H9 (cell line): ENCODE results near the gene MEF2C. TPM values are rescaled to one million over a fixed set of nuclear protein-coding genes. Genes with fewer than 3 reads are reported as not detected.

ENCODE experiments used
- DNase-seq: peaks from one replicate; pipeline ENCODE4 v3.0.0-alpha.2; 2017
- H2AFZ ChIP-seq: one replicate; pipeline ENCODE4 v1.6.1; 2013; ENCODE audit warnings: mild to moderate bottlenecking, low read length, control low read depth, moderate library complexity
- H2AK5ac ChIP-seq: 2 replicates; pipeline ENCODE4 v1.6.1; 2013; ENCODE audit warnings: low read length, control low read depth, mixed read lengths; ENCODE audit not compliant: insufficient read length
- H2BK120ac ChIP-seq: one replicate; pipeline ENCODE4 v1.6.1; 2013; ENCODE audit warnings: low read depth, mild to moderate bottlenecking, low read length, control low read depth, inconsistent platforms; ENCODE audit not compliant: poor library complexity, severe bottlenecking
- H2BK12ac ChIP-seq: 2 replicates; pipeline ENCODE4 v1.6.1; 2013; ENCODE audit warnings: low read length, control low read depth, mixed read lengths, low read depth; ENCODE audit not compliant: insufficient read length
- H2BK15ac ChIP-seq: 2 replicates; pipeline ENCODE4 v1.6.1; 2013; ENCODE audit warnings: low read depth, low read length, control low read depth
- H2BK20ac ChIP-seq: one replicate; pipeline ENCODE4 v1.6.1; 2013; ENCODE audit warnings: low read depth, mild to moderate bottlenecking, low read length, control low read depth, inconsistent platforms; ENCODE audit not compliant: poor library complexity, severe bottlenecking
- H2BK5ac ChIP-seq: 2 replicates; pipeline ENCODE4 v1.6.1; 2013; ENCODE audit warnings: low read length, control low read depth, mixed read lengths; ENCODE audit not compliant: insufficient read length
- H3K14ac ChIP-seq: 2 replicates; pipeline ENCODE4 v1.6.1; 2013; ENCODE audit warnings: low read length, control low read depth; ENCODE audit not compliant: insufficient read depth
- H3K18ac ChIP-seq: 2 replicates; pipeline ENCODE4 v1.6.1; 2013; ENCODE audit warnings: low read depth, mild to moderate bottlenecking, mixed read lengths, low read length, control low read depth; ENCODE audit not compliant: insufficient read length
- H3K23ac ChIP-seq: 2 replicates; pipeline ENCODE4 v1.6.1; 2013; ENCODE audit warnings: low read length, control low read depth, mixed read lengths, low read depth; ENCODE audit not compliant: insufficient read length
- H3K23me2 ChIP-seq: 2 replicates; pipeline ENCODE4 v1.6.1; 2013; ENCODE audit warnings: low read depth, mild to moderate bottlenecking, mixed read lengths, low read length, control low read depth; ENCODE audit not compliant: insufficient read length, poor library complexity, severe bottlenecking
- H3K27ac ChIP-seq: 2 replicates; pipeline ENCODE4 v1.5.1; 2013; ENCODE audit warnings: low read length, control low read depth, mixed read lengths, low read depth; ENCODE audit not compliant: insufficient read length
- H3K27me3 ChIP-seq: 2 replicates; pipeline ENCODE4 v1.6.1; 2013; ENCODE audit warnings: low read length, control low read depth, inconsistent platforms; ENCODE audit not compliant: insufficient read depth
- H3K4ac ChIP-seq: 2 replicates; pipeline ENCODE4 v1.6.1; 2013; ENCODE audit warnings: low read depth, mild to moderate bottlenecking, control low read depth, inconsistent platforms, low read length, moderate library complexity
- H3K4me1 ChIP-seq: 2 replicates; pipeline ENCODE4 v1.6.1; 2013; ENCODE audit warnings: low read length, control low read depth, inconsistent platforms; ENCODE audit not compliant: insufficient read depth
- H3K4me2 ChIP-seq: 2 replicates; pipeline ENCODE4 v1.6.1; 2013; ENCODE audit warnings: low read length, control low read depth, mixed read lengths; ENCODE audit not compliant: insufficient read length, insufficient read depth
- H3K56ac ChIP-seq: 2 replicates; pipeline ENCODE4 v1.6.1; 2013; ENCODE audit warnings: low read depth, mild to moderate bottlenecking, mixed read lengths, low read length, control low read depth; ENCODE audit not compliant: insufficient read length
- H3K79me1 ChIP-seq: 2 replicates; pipeline ENCODE4 v1.6.1; 2013; ENCODE audit warnings: low read depth, mild to moderate bottlenecking, moderate library complexity, low read length, control low read depth, inconsistent platforms; ENCODE audit not compliant: insufficient read depth, poor library complexity, severe bottlenecking
- H3K79me2 ChIP-seq: 2 replicates; pipeline ENCODE4 v1.6.1; 2013; ENCODE audit warnings: low read length, control low read depth, inconsistent platforms; ENCODE audit not compliant: insufficient read depth
- H3K9ac ChIP-seq: 2 replicates; pipeline ENCODE4 v1.6.1; 2013; ENCODE audit warnings: low read length, control low read depth, mixed read lengths; ENCODE audit not compliant: insufficient read length; ENCODE audit errors: extremely low read depth
- H3K9me3 ChIP-seq: one replicate; pipeline ENCODE4 v1.6.1; 2013; ENCODE audit warnings: low read depth, low read length, inconsistent platforms; ENCODE audit not compliant: control insufficient read depth
- H3T11ph ChIP-seq: one replicate; pipeline ENCODE4 v1.6.1; 2013; ENCODE audit warnings: mild to moderate bottlenecking, low read length, control low read depth, inconsistent platforms
- H4K20me1 ChIP-seq: one replicate; pipeline ENCODE4 v1.6.1; 2013; ENCODE audit not compliant: control insufficient read depth, insufficient read length, insufficient read depth
- H4K5ac ChIP-seq: 2 replicates; pipeline ENCODE4 v1.6.1; 2013; ENCODE audit warnings: low read depth, mild to moderate bottlenecking, mixed read lengths, low read length, control low read depth; ENCODE audit not compliant: insufficient read length
- H4K8ac ChIP-seq: replicated peaks from 2 replicates; pipeline ENCODE4 v1.6.1; 2013; ENCODE audit warnings: low read length, control low read depth, mixed read lengths, low read depth; ENCODE audit not compliant: insufficient read length
- H4K91ac ChIP-seq: 2 replicates; pipeline ENCODE4 v1.6.1; 2013; ENCODE audit warnings: low read depth, mild to moderate bottlenecking, moderate library complexity, mixed read lengths, low read length, control low read depth; ENCODE audit not compliant: insufficient read length
- H3K27ac Mint-ChIP-seq, 3 experiments: 2 replicates in 2 of 3; 3 replicates in 1 of 3; pipeline ENCODE4 v1.8.0; 2020 to 2021; ENCODE audit warnings: mixed read lengths in 3 of 3, mild to moderate bottlenecking in 1 of 3, moderate library complexity in 1 of 3
- H3K27me3 Mint-ChIP-seq: 2 replicates; pipeline ENCODE4 v1.8.0; 2021; ENCODE audit warnings: low read depth, mild to moderate bottlenecking, moderate library complexity, mixed read lengths
- H3K36me3 Mint-ChIP-seq, 3 experiments: 2 replicates in 2 of 3; 3 replicates in 1 of 3; pipeline ENCODE4 v1.8.0; 2020 to 2021; ENCODE audit warnings: low read depth in 3 of 3, mixed read lengths in 3 of 3; ENCODE audit not compliant: insufficient read depth in 1 of 3
- H3K4me1 Mint-ChIP-seq, 2 experiments: 2 replicates each; pipeline ENCODE4 v1.8.0; 2020; ENCODE audit warnings: mixed read lengths in 2 of 2
- H3K4me3 Mint-ChIP-seq, 2 experiments: 2 replicates in 1 of 2; 3 replicates in 1 of 2; pipeline ENCODE4 v1.8.0; 2020 to 2021; ENCODE audit warnings: mild to moderate bottlenecking in 2 of 2, mixed read lengths in 2 of 2, moderate library complexity in 1 of 2
- H3K9me3 Mint-ChIP-seq, 2 experiments: 2 replicates in 1 of 2; 3 replicates in 1 of 2; pipeline ENCODE4 v1.8.0; 2020; ENCODE audit warnings: mild to moderate bottlenecking in 2 of 2, mixed read lengths in 2 of 2, moderate library complexity in 1 of 2
- CTCF ChIP-seq: fragments of 200-600 bp; sonication (generic); conservative IDR thresholded peaks from 3 replicates; pipeline ENCODE4 v1.8.0; 2021; ENCODE audit warnings: antibody characterized with exemption, mild to moderate bottlenecking
- WGBS: extraction: QIAGEN DNeasy Blood & Tissue Kit; methylation state at CpG from one replicate; pipeline ENCODE4 v1.1.7; 2013; ENCODE audit warnings: missing lambda C conversion rate, low lambda C conversion rate, mixed read lengths; ENCODE audit not compliant: insufficient read length; ENCODE audit errors: extremely low coverage; 5-methylcytosine and 5-hydroxymethylcytosine counted together
- total RNA-seq: library from RNA; stranded (reverse); gene quantifications from 2 replicates; pipeline ENCODE4 v1.2.1, GENCODE V29; 2021

MEF2C gene
- total RNA-seq, 1 experiment from 2014 or later = 0.11 TPM

GRCh38 chr5:88758591-88758990, 124.4 kb downstream of the MEF2C start:
- no peak for TF ChIP-seq CTCF
- Histone ChIP-seq H3K14ac (no peak overlapping the region), H2BK5ac (no peak overlapping the region), H4K91ac (no peak overlapping the region), H2BK15ac (no peak overlapping the region), H2BK12ac (no peak overlapping the region), H3K79me1 (no peaks in the 10 kb centered on the region), H2BK20ac (no peak overlapping the region), H3K79me2 (no peaks in the 10 kb centered on the region), H3K4me1 (no peaks in the 10 kb centered on the region), H3K27me3 (no peaks in the 10 kb centered on the region), H3T11ph (no peak overlapping the region), H4K8ac (no peak overlapping the region), H3K23ac (no peak overlapping the region), H4K5ac (no peak overlapping the region), H3K27ac (no peak overlapping the region), H2AK5ac (no peak overlapping the region), H4K20me1 (no peaks in the 10 kb centered on the region), H3K9me3 (no peaks in the 10 kb centered on the region), H3K23me2 (no peaks in the 10 kb centered on the region), H3K18ac (no peak overlapping the region), H3K4ac (no peak overlapping the region), H3K4me2 (no peak overlapping the region), H3K56ac (no peak overlapping the region), H2AFZ (no peak overlapping the region), H2BK120ac (no peak overlapping the region), H3K9ac (no peak overlapping the region)
- Mint-ChIP-seq H3K27ac (no peak overlapping the region), H3K36me3 (no peaks in the 10 kb centered on the region), H3K27me3 (no peaks in the 10 kb centered on the region), H3K9me3 (no peaks in the 10 kb centered on the region), H3K4me3 (no peak overlapping the region), H3K4me1 (peaks cover 4 to 5% of the 10 kb centered on the region in 2 experiments)
- DNase-seq = no peak
- WGBS = no CpG with 5 or more reads among the region's 6 CpGs
